ENCODE results near the gene RDX. TPM values are rescaled to one million over a fixed set of nuclear protein-coding genes. Genes with fewer than 3 reads are reported as not detected.

Gene RDX
- 20.0 and 102 TPM in 2 replicates for total RNA-seq (2011; cell fraction: chromatin; rRNA removed; ENCODE audit: low replicate concordance)
- 10.2 and 12.4 TPM in 2 replicates for total RNA-seq (2011; cell fraction: nucleolus; rRNA removed)
- 23.5 and 33.6 TPM in 2 replicates for total RNA-seq (2011; cell fraction: nucleoplasm; rRNA removed)
- total RNA-seq (2014; rRNA removed) = 35.6 and 37.4 TPM in 2 replicates
- total RNA-seq (2014; rRNA removed; fragmentation: Illumina TruSeq; extraction: Trizol) = 55.3 and 57.9 TPM in 2 replicates
- 61.7 and 64.8 TPM in 2 replicates for total RNA-seq (2015; rRNA removed; fragmentation: Illumina TruSeq; extraction: Trizol)
- 58.0 and 62.4 TPM in 2 replicates for total RNA-seq (2021)
- polyA plus RNA-seq (2011; rRNA removed) = 52.2 and 62.1 TPM in 2 replicates
- 6.3 and 18.3 TPM in 2 replicates for polyA plus RNA-seq (2011; cell fraction: cytosol; rRNA removed)
- 12.0 and 18.5 TPM in 2 replicates for polyA plus RNA-seq (2011; cell fraction: nucleus; rRNA removed)
- 43.7 and 55.2 TPM in 2 replicates for polyA plus RNA-seq (2012)
- polyA plus RNA-seq (2014; fragmentation: Illumina TruSeq; extraction: Trizol) = 50.0 and 54.3 TPM in 2 replicates
- 10 to 100 TPM; 51.4 to 54.0 TPM for polyA plus RNA-seq (2014; fragmentation: Nextera tagmentation; extraction: Ambion mirVana)
- 34.8 and 45.7 TPM in 2 replicates for polyA plus RNA-seq (2014; rRNA removed)
- polyA minus RNA-seq (2011; rRNA and poly(A)+ RNA removed) = 148 and 161 TPM in 2 replicates
- polyA minus RNA-seq (2011; cell fraction: cytosol; rRNA and poly(A)+ RNA removed) = 44.3 and 51.3 TPM in 2 replicates
- 15.6 and 30.8 TPM in 2 replicates for polyA minus RNA-seq (2011; cell fraction: nucleus; rRNA and poly(A)+ RNA removed)
- percentile 80 among the genes with signal in this experiment for Bru-seq, nascent RNA
- percentile 85 among the genes with signal in this experiment for BruChase-seq, experiment 1, labeled RNA remaining after a 2-hour chase
- BruChase-seq, experiment 2, labeled RNA remaining after a 6-hour chase = percentile 86 among the genes with signal in this experiment
- long read RNA-seq, experiment 1, full-length matches to known transcripts = 23 of 198 reads
- long read RNA-seq, experiment 1, partial matches to known transcripts = 60 of 198 reads
- long read RNA-seq, experiment 1, other reads (novel, unspliced or antisense) = 115 of 198 reads
- long read RNA-seq, experiment 2, partial matches to known transcripts = 1 of 26 reads
- long read RNA-seq, experiment 2, other reads (novel, unspliced or antisense) = 24 of 26 reads
- long read RNA-seq, experiment 3, full-length matches to known transcripts = 1 of 24 reads
- long read RNA-seq, experiment 3, partial matches to known transcripts = 15 of 24 reads
- long read RNA-seq, experiment 3, other reads (novel, unspliced or antisense) = 8 of 24 reads

DNA sequence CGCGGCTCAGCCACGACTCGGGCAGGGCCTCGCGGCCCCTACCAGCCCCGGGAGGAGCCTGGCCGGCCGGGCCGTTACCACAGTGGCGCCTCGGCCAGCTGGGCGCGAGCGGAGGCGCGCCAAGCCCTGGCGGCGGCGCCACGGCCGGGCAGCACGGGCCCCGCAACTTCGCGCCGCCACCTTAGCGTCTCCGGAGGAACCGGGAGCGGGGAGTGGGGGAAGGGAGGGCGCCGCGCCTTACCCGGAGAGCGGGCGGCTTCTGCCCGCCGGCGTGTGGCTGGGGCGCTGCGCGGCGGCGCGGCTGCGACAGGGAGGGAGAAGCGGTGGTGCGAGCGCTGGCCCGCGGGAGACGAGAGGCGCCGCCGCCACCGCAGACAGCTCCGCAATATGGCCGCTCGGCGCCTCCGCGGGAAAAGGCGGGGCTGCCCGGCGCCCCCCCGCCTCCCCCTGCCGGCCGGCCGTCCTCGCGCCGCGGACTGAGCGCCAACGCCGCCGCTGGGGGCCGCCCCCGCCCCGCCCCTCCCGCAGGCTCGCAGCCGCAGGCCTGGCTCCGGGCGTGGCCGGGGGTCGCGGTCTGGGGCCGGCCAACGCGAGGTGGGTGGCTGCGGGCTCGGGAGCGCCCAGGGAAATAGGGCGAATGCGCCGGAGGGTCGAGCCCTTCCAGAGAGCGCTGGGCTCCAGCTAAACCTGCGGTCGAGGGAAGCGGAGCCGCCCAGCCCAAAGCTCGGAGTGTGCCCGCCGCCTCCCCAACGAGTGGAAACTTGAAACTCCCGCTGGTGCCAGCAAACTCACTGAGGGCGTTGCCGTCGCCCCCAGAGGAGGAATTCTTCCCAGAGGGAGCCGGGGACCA, at the start of gene RDX:
RDX (minus strand) TSS at position 389 of the 850 bp plus-strand sequence. CDS start 16,922 bp downstream, outside the sequence.
- Histone ChIP-seq H3K36me3 (ENCODE audit: control insufficient read depth, insufficient read depth, low read length) (peaks cover 3% of the 10 kb centered on the region; the same call in 2 of the 3 replicates), H3K4me3 (peak within 1 kb of the TSS; percentile 99), H3K27ac (ENCODE audit: extremely low read depth, low read depth, low read length) (peak within 1 kb of the TSS; percentile 96), H3K4me2 (ENCODE audit: insufficient read depth, low read length) (peak within 1 kb of the TSS; percentile 84), H3K79me2 (ENCODE audit: control insufficient read depth, insufficient read depth, low read length) (peaks cover 49% of the 10 kb centered on the region), H3K9me1 (ENCODE audit: control insufficient read depth, insufficient read depth, low read length) (no peaks in the 10 kb centered on the region), H3K9me3 (replicated peaks; ENCODE audit: control insufficient read depth, insufficient read depth, low read depth, low read length) (no peaks in the 10 kb centered on the region), H4K20me1 (replicated peaks; ENCODE audit: control insufficient read depth, insufficient read depth, low read length) (peaks cover 8% of the 10 kb centered on the region; the same call in 1 of the 2 replicates), H3K4me1 (replicated peaks in 1 of 2; ENCODE audit: control insufficient read depth in 2 of 2, insufficient read depth in 2 of 2, low read length in 2 of 2) (peaks cover 13 to 25% of the 10 kb centered on the region in 2 experiments), H3K9ac (ENCODE audit: insufficient read depth in 1 of 2, low read depth in 2 of 2, low read length in 2 of 2) (peak within 1 kb of the TSS; percentile 95 to 97), H3K27me3 (ENCODE audit: control insufficient read depth in 2 of 2, insufficient read depth in 2 of 2, low read length in 2 of 2) (no peaks in the 10 kb centered on the region), H2AFZ (ENCODE audit: low read depth, low read length) (peak within 1 kb of the TSS; percentile 91)
- CTCF ChIA-PET (ENCODE audit: low intra/inter-chr PET ratio) = no interaction called here
- intact Hi-C loops (cut with micrococcal nuclease) = loop anchor here (2.0 to 5.0 kb wide), 5 partner anchors 60 to 229 kb away; no protein-coding TSS in a partner anchor
- POLR2A ChIA-PET = interaction anchor here (0.6 to 1.8 kb wide), 3 partner anchors 9 to 47 kb away, joined by 4 to 5 read pairs (median 5); no protein-coding TSS in a partner anchor
- in situ Hi-C loops (cut with MboI) = no loop called here
- ATAC-seq = peak; percentile 84
- FAIRE-seq = no peak
- no TSS peak for BruUV-seq (replicated peaks)
- under 1% methylated on average over 36 of the region's 113 CpGs for WGBS (ENCODE audit: insufficient coverage, low coverage, missing lambda C conversion rate)
- DNase-seq (ENCODE audit: extremely low read depth in 1 of 4, low spot score in 3 of 4) = peak; percentile 86 to 94 (median 94)
- peak; percentile 49 for TF ChIP-seq SAP30 (IDR thresholded peaks at IDR 0.05; ENCODE audit: borderline replicate concordance, insufficient read depth, low read depth, low read length, poor library complexity, severe bottlenecking)
- peak; percentile 35; the same call in 1 of the 2 replicates for TF ChIP-seq GTF2E2 (tag; IDR thresholded peaks at IDR 0.05)
- TF ChIP-seq NRF1 (conservative IDR thresholded peaks at IDR 0.05 in 1 of 2, IDR thresholded peaks at IDR 0.05 in 1 of 2) = peak in 1 of 2 experiments; percentile 12; a peak in 2 of 4 replicates
- 0 out of 2 replicates have a peak, but pooled peaks have one; percentile 6 for TF ChIP-seq MBD2 (IDR thresholded peaks at IDR 0.05; ENCODE audit: borderline replicate concordance, low read depth)
- TF ChIP-seq ZNF696 (CRISPR knock-in tag; conservative IDR thresholded peaks at IDR 0.05) = no peak
- TF ChIP-seq SUPT5H (IDR thresholded peaks at IDR 0.05) = peak; percentile 60
- peak; percentile 72 for TF ChIP-seq TBP (optimal IDR thresholded peaks at IDR 0.05; ENCODE audit: low read depth, low read length)
- TF ChIP-seq NONO (IDR thresholded peaks at IDR 0.05; ENCODE audit: low read depth in 2 of 2, low read length in 1 of 2) = peak; percentile 69 to 82; a peak in 2 of 4 replicates
- TF ChIP-seq LEF1 (IDR thresholded peaks at IDR 0.05) = no peak
- no peak for TF ChIP-seq NR2C2 (CRISPR knock-in tag; IDR thresholded peaks at IDR 0.05)
- TF ChIP-seq NR2C2 (tag; IDR thresholded peaks at IDR 0.05) = peak; percentile 21; the same call in 1 of the 2 replicates
- TF ChIP-seq TBL1XR1 (IDR thresholded peaks at IDR 0.05; ENCODE audit: low read length in 2 of 2) = peak in 1 of 2 experiments; percentile 6; a peak in 1 of 4 replicates
- TF ChIP-seq UBTF (IDR thresholded peaks at IDR 0.05; ENCODE audit: borderline replicate concordance in 1 of 2, low read depth in 2 of 2, low read length in 2 of 2) = peak; percentile 30 to 94; a peak in 2 of 4 replicates
- TF ChIP-seq ZNF717 (CRISPR knock-in tag; IDR thresholded peaks at IDR 0.05) = no peak

All from K562 (cell line).